HL-60 (cell line): ENCODE data around the gene ARHGAP32.

Experiments used
- GABPA ChIP-seq: IDR thresholded peaks from 2 replicates; pipeline ENCODE4 v1.6.1; 2012; ENCODE audit warnings: low read depth
- POLR2AphosphoS5 ChIP-seq: IDR thresholded peaks from 2 replicates; pipeline ENCODE4 v1.6.1; 2012; ENCODE audit warnings: low read depth
- TF ChIP-seq, protein P1 (sequence below): IDR thresholded peaks from one replicate; pipeline ENCODE4 v1.5.1; 2011; ENCODE audit warnings: low read length, control low read depth, inconsistent platforms; ENCODE audit not compliant: insufficient read depth
- TF ChIP-seq, protein P2 (sequence below): IDR thresholded peaks from 2 replicates; pipeline ENCODE4 v1.6.1; 2012; ENCODE audit warnings: low read depth; ENCODE audit not compliant: insufficient replicate concordance

DNA sequence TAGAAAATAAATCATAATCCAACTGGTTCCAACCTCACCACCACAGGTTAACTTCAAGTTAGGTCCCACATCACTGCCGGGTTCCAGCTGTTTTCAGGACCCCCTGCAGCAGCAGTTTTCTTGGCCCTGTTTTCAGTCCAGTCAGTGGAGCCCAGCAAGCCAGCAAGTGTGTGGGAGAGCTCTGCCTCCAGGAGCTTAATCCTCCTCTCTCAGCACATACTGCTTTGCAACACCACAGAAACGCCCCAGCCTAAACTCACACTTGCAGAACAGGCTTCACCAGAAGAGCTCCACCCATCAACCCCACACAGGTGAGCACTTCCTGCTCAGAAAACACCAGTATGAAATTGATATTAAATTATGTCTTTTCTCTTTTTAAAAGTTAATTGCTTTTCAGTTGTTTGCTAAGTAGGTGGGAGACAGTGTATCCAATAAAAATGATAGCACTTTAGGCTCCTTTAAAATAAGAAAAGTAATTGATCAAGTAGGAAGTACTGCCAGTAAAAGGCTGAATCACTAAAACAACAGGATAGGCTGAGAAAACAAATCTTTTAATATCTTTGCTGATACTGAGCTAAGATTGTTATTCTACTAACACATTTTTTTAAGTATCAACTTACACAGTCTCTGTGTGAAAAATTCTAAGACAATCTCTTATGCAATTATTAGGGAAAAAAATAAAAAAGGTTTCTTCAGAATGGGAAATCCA lies 168.0 kb downstream of the ARHGAP32 start:
- TF ChIP-seq, protein P1, sequence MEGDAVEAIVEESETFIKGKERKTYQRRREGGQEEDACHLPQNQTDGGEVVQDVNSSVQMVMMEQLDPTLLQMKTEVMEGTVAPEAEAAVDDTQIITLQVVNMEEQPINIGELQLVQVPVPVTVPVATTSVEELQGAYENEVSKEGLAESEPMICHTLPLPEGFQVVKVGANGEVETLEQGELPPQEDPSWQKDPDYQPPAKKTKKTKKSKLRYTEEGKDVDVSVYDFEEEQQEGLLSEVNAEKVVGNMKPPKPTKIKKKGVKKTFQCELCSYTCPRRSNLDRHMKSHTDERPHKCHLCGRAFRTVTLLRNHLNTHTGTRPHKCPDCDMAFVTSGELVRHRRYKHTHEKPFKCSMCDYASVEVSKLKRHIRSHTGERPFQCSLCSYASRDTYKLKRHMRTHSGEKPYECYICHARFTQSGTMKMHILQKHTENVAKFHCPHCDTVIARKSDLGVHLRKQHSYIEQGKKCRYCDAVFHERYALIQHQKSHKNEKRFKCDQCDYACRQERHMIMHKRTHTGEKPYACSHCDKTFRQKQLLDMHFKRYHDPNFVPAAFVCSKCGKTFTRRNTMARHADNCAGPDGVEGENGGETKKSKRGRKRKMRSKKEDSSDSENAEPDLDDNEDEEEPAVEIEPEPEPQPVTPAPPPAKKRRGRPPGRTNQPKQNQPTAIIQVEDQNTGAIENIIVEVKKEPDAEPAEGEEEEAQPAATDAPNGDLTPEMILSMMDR, result no peak
- TF ChIP-seq, protein P2, sequence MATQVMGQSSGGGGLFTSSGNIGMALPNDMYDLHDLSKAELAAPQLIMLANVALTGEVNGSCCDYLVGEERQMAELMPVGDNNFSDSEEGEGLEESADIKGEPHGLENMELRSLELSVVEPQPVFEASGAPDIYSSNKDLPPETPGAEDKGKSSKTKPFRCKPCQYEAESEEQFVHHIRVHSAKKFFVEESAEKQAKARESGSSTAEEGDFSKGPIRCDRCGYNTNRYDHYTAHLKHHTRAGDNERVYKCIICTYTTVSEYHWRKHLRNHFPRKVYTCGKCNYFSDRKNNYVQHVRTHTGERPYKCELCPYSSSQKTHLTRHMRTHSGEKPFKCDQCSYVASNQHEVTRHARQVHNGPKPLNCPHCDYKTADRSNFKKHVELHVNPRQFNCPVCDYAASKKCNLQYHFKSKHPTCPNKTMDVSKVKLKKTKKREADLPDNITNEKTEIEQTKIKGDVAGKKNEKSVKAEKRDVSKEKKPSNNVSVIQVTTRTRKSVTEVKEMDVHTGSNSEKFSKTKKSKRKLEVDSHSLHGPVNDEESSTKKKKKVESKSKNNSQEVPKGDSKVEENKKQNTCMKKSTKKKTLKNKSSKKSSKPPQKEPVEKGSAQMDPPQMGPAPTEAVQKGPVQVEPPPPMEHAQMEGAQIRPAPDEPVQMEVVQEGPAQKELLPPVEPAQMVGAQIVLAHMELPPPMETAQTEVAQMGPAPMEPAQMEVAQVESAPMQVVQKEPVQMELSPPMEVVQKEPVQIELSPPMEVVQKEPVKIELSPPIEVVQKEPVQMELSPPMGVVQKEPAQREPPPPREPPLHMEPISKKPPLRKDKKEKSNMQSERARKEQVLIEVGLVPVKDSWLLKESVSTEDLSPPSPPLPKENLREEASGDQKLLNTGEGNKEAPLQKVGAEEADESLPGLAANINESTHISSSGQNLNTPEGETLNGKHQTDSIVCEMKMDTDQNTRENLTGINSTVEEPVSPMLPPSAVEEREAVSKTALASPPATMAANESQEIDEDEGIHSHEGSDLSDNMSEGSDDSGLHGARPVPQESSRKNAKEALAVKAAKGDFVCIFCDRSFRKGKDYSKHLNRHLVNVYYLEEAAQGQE, result no peak
- TF ChIP-seq POLR2AphosphoS5, result no peak
- TF ChIP-seq GABPA, result no peak
